Activated CD4-positive, CD25-positive, alpha-beta regulatory T cell (primary cell): ENCODE measurements around the gene ASCL2.

Source experiments
- DNase-seq, 4 experiments: peaks; one replicate each; lab custom pipeline; 2025; lab: John Stamatoyannopoulos, UW

The ASCL2 gene

GRCh38 chr11:2270322-2271076 is at the start of gene ASCL2:
ASCL2 (minus strand) TSS chr11:2270588; CDS start chr11:2270332, 256 bp downstream.
- DNase-seq: no peak

- no peak for DNase-seq
Observed at GRCh38 chr11:2319791-2320472, 49.5 kb upstream of the ASCL2 start.

- no peak for DNase-seq
Observed at GRCh38 chr11:2318707-2319106, 48.3 kb upstream of the ASCL2 start.

GRCh38 chr11:2318123-2318522 is 47.7 kb upstream of the ASCL2 start:
- no peak for DNase-seq

- no peak for DNase-seq
Observed at GRCh38 chr11:2317354-2318050, 47.1 kb upstream of the ASCL2 start.

GRCh38 chr11:2316963-2317244 is 46.5 kb upstream of the ASCL2 start:
- DNase-seq: no peak

GRCh38 chr11:2316169-2316962 is 46.0 kb upstream of the ASCL2 start:
- no peak for DNase-seq

GRCh38 chr11:2315395-2316168 is 45.2 kb upstream of the ASCL2 start:
- no peak for DNase-seq

GRCh38 chr11:2314525-2315394 is 44.4 kb upstream of the ASCL2 start:
- no peak for DNase-seq

- no peak for DNase-seq
Observed at GRCh38 chr11:2314136-2314524, 43.7 kb upstream of the ASCL2 start.

GRCh38 chr11:2313051-2313951 is 42.9 kb upstream of the ASCL2 start:
- no peak for DNase-seq

GRCh38 chr11:2312232-2313042 is 42.0 kb upstream of the ASCL2 start:
- DNase-seq: no peak

- no peak for DNase-seq
Observed at GRCh38 chr11:2311353-2312133, 41.2 kb upstream of the ASCL2 start.

GRCh38 chr11:2310786-2311352 is 40.5 kb upstream of the ASCL2 start:
- DNase-seq: no peak

- DNase-seq: no peak
Observed at GRCh38 chr11:2310073-2310785, 39.8 kb upstream of the ASCL2 start.

- DNase-seq: no peak
Observed at GRCh38 chr11:2309251-2310072, 39.1 kb upstream of the ASCL2 start.
